GM10248 (cell line): ENCODE data around the gene COBL.

ENCODE experiments used
- CTCF ChIA-PET: fragments of 300-600 bp; sonication (Branson Sonifier 250); formaldehyde crosslinking; extraction: SDS; loops from one replicate; lab custom pipeline; 2021; ENCODE audit warnings: antibody characterized with exemption; lab: Yijun Ruan, JAX
- POLR2A ChIA-PET: fragments of 350-650 bp; sonication (Branson Sonifier 250); formaldehyde crosslinking; extraction: SDS; loops from one replicate; lab custom pipeline; 2020; ENCODE audit warnings: antibody characterized with exemption; lab: Yijun Ruan, JAX
- DNase-seq: peaks from one replicate; pipeline ENCODE4 v3.0.0; 2012; ENCODE audit errors: extremely low spot score
- TF ChIP-seq, protein P1 (sequence below): IDR thresholded peaks from 2 replicates; pipeline ENCODE4 v1.5.1; 2012; ENCODE audit warnings: mild to moderate bottlenecking, low read depth; ENCODE audit errors: extremely low read depth, missing control alignments, control extremely low read depth

The COBL gene

DNA sequence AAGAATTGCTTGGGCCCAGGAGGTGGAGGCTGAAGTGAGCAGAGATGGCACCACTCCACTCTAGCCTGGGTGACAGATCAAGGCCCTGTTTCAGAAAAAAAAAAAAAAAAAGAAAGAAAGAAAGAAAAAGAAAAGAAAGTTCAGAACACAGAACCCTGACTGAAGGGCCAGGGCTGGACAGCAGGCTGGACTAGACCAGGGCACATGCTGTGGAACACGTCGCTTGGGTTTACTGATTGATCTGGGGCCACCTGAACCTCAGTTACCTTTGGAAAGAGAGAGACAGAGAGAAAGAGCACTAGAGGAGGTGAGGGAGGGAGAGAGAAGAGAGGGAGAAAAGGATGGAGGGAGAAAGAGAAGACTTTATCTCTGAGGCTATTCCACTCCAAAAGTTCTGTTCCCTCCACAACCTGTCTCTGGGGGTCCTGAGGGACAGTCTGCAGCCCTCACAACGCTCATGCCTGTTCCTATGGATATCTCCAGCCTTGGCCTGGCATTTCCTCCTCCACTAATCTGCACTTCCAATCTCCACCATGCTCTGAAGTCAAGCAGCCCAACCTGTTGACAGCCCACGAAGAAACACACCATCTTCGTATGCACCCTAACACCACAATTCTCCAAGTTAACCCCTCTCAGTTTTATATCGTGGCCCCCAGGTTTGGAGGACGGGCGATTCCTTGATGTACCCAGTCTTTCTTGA is 81.8 kb downstream of the COBL start:
- ChIA-PET CTCF (no interaction called here), POLR2A (no interaction called here)
- DNase-seq: no peak
- TF ChIP-seq, protein P1, sequence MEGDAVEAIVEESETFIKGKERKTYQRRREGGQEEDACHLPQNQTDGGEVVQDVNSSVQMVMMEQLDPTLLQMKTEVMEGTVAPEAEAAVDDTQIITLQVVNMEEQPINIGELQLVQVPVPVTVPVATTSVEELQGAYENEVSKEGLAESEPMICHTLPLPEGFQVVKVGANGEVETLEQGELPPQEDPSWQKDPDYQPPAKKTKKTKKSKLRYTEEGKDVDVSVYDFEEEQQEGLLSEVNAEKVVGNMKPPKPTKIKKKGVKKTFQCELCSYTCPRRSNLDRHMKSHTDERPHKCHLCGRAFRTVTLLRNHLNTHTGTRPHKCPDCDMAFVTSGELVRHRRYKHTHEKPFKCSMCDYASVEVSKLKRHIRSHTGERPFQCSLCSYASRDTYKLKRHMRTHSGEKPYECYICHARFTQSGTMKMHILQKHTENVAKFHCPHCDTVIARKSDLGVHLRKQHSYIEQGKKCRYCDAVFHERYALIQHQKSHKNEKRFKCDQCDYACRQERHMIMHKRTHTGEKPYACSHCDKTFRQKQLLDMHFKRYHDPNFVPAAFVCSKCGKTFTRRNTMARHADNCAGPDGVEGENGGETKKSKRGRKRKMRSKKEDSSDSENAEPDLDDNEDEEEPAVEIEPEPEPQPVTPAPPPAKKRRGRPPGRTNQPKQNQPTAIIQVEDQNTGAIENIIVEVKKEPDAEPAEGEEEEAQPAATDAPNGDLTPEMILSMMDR: no peak

DNA sequence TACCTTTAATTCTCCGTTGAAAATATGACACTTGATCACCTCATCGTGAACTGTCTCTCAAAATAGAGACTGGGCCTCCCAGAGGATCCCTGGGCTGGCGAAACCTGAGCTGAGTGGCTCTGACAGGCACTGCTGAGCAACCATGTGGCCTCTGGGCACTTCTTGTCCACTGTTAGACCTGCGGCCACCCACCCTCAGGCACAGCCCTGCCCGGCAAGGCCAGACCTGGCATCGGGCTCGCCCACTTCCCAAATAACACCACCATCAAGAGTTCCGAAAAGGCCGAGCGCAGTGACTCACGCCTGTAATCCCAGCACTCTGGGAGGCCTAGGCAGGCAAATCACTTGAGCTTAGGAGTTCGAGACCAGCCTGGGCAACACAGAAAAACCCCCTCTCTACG is 82.5 kb downstream of the COBL start:
- POLR2A ChIA-PET: no interaction called here
- CTCF ChIA-PET: no interaction called here
- TF ChIP-seq, protein P1: no peak
- no peak for DNase-seq

DNA sequence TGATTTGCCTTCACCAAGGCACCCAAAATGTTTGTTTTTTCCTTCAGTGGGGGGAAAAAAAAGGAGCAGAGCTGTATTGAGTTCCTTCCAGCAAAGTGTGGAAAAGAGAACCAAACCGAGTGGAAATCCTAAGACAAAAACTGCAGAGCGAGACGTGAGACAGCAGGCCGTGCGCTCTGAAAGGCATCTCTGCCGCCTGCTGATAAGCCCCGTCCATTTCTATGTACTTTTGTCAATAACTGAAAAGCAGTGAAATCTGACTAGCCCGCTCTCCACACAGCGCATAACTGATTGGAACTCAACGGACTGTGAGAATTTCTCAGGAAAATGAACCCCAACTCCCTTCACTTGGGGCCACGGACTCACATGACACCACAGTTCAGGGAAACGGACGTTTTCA is 83.2 kb downstream of the COBL start:
- ChIA-PET POLR2A (no interaction called here), CTCF (no interaction called here)
- TF ChIP-seq, protein P1: no peak
- no peak for DNase-seq

DNA sequence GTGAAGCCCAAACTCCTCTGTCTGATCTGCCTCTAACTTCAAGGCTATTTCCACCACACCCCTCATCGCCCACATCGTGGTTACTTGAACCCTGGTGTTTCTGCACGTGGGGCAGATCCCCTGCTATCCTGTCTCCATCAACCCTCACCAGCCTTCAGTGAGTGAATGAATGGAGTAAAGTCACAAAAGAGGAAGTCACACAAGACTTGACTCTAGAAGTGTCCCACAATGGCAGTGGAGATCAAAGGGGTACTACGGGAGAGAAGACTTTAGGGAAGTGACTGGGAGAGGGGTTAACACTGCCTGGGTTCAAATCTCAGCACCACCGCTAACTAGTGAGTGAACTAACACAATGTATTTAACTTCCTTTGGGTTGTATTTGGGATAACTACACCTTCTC is 85.9 kb downstream of the COBL start:
- DNase-seq: no peak
- ChIA-PET POLR2A (no interaction called here), CTCF (no interaction called here)
- TF ChIP-seq, protein P1: no peak

DNA sequence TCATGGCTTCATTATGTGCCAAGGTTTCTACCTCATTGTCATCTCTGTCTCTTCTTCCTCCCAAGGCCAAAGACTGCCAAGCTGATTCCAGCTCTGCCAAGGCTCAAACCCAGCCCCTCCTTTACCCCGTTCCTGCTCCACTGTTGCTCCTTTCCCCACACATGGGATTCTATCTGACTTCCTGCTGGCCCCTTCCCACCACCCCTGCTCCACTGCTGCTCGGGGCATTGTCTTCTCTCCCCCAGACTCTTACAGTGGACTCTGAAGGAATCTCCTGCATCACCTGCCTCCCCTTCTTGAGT is 86.3 kb downstream of the COBL start:
- CTCF ChIA-PET: no interaction called here
- POLR2A ChIA-PET: no interaction called here
- TF ChIP-seq, protein P1: no peak
- DNase-seq: no peak

DNA sequence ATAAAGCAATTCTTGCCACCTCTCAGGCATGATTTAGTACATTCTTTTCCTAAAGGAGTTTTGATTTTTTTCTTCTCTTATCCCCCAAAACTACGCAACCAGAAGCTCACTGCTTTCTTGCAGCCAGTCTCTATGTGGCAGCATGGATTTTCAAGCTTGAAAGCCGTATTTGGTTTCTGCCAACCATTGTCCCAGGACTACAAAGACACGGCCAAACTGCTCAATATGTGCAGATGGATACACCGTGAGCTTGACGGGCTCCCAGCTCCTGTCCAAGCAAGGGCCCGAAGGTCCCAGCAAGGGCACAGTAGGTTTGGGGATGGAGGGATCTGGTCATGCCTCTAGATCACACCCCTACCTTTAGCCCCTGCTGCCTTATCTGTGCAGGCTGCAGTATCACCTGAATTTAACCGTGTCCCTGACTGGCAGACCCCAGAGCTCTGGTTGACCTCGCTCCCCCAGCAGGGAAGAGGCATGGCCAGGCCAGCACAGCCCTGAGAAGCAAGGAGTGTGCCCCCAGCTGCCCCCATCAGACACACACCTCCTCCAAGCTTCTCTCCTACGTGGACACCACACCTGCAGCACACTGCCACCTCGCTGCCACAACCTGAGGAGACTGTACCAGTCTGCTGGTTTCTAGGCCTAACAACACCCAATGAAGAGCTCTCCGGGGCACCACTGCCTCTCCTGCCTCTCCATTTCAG is 86.8 kb downstream of the COBL start:
- POLR2A ChIA-PET: no interaction called here
- no peak for DNase-seq
- CTCF ChIA-PET: interaction anchor here (0.7 kb wide), 1 partner anchor 69 kb away, joined by 3 read pairs; no protein-coding TSS in a partner anchor
- TF ChIP-seq, protein P1: no peak
